Measurements from ENCODE around the gene FKBP5.

DNA sequence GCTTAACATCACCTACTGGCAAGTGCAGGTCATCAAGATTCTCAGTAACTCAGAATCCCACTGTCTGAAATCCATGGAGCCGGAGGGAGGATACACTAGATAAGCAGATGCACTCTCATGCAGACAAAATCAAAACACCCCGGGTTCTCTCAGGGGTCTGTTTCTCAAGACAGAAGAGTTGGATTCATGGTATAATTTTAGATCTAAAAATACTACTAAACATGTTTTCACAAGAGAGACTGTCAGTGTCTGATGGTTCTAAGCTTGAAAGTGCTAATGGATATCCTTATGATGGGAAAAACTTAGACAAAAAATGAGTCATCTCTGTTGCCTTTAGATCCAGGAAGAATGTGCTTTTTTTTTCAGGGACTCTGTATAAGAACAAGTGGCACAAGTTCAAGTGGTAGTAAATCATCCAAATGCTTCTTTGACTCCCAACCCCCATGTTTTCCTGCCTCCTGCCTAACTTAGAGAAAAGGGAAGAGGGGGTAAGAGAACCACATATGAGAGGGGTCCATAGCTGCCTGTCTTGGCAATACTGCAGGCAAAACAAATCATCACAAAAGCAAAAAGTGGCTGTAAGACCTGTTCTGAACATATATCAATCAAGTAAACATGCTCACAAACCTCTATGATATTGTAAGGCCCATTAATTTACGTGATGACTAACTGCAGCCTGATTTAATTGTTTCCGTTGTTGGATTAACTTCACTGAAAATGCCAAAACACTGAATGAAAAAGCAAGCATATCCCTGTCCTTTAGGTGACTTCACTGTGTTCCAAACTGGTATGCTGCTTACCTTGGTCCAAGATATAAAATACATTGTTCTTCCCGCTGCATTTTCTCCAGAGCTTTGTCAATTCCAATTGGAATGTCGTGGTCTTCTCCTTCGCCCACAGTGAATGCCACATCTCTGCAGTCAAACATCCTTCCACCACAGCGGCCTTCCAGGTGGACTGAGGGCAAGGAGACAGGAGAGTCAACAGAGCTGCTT is 92.0 kb downstream of the FKBP5 start:
- TF ChIP-seq, protein P1, sequence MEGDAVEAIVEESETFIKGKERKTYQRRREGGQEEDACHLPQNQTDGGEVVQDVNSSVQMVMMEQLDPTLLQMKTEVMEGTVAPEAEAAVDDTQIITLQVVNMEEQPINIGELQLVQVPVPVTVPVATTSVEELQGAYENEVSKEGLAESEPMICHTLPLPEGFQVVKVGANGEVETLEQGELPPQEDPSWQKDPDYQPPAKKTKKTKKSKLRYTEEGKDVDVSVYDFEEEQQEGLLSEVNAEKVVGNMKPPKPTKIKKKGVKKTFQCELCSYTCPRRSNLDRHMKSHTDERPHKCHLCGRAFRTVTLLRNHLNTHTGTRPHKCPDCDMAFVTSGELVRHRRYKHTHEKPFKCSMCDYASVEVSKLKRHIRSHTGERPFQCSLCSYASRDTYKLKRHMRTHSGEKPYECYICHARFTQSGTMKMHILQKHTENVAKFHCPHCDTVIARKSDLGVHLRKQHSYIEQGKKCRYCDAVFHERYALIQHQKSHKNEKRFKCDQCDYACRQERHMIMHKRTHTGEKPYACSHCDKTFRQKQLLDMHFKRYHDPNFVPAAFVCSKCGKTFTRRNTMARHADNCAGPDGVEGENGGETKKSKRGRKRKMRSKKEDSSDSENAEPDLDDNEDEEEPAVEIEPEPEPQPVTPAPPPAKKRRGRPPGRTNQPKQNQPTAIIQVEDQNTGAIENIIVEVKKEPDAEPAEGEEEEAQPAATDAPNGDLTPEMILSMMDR (IDR thresholded peaks at IDR 0.05; ENCODE audit: low read length): no peak
- TF ChIP-seq EZH2 (optimal IDR thresholded peaks at IDR 0.05; ENCODE audit: low read depth, low read length): no peak
- TF ChIP-seq EZH2phosphoT487 (IDR thresholded peaks at IDR 0.05; ENCODE audit: low read length): no peak

Data from MM.1S (cell line).